Measurements from ENCODE around the gene MEF2A.

DNA sequence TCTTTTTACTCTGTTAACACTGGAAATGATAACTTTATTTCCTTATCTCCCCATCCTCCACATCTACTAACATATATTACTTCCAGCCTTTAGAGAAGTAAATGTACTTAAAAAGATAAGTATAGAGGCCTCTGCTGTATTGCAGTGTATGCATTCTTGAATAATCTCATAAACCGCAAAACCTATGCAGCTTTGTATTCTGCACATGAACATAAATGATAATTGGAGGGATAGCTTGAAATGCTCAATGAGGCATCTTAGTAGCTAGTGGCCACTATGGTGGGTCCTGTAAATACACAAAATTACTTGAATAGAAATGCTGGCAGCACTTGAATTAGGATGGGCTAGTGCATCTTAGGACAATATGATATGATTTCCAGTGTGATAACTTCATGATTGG lies 90.4 kb downstream of the MEF2A start:
- TF ChIP-seq, protein P1, sequence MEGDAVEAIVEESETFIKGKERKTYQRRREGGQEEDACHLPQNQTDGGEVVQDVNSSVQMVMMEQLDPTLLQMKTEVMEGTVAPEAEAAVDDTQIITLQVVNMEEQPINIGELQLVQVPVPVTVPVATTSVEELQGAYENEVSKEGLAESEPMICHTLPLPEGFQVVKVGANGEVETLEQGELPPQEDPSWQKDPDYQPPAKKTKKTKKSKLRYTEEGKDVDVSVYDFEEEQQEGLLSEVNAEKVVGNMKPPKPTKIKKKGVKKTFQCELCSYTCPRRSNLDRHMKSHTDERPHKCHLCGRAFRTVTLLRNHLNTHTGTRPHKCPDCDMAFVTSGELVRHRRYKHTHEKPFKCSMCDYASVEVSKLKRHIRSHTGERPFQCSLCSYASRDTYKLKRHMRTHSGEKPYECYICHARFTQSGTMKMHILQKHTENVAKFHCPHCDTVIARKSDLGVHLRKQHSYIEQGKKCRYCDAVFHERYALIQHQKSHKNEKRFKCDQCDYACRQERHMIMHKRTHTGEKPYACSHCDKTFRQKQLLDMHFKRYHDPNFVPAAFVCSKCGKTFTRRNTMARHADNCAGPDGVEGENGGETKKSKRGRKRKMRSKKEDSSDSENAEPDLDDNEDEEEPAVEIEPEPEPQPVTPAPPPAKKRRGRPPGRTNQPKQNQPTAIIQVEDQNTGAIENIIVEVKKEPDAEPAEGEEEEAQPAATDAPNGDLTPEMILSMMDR (IDR thresholded peaks at IDR 0.05; ENCODE audit: low read length): no peak
- TF ChIP-seq EZH2phosphoT487 (IDR thresholded peaks at IDR 0.05; ENCODE audit: low read length): no peak
- TF ChIP-seq EZH2 (optimal IDR thresholded peaks at IDR 0.05; ENCODE audit: low read depth, low read length): no peak
